HG03196 (cell line): ENCODE measurements around the gene RAB17.
"Not testable (repeated sequence)": the region's sequence is repeated elsewhere in the genome, so short reads cannot be mapped to it uniquely, and the experiment has no call there.

Experiments used
- ATAC-seq: cut with Tn5 transposase; IDR thresholded peaks from one replicate; pipeline ENCODE4 v1.9.1; 2021; ENCODE audit not compliant: unreplicated experiment

Gene RAB17

DNA sequence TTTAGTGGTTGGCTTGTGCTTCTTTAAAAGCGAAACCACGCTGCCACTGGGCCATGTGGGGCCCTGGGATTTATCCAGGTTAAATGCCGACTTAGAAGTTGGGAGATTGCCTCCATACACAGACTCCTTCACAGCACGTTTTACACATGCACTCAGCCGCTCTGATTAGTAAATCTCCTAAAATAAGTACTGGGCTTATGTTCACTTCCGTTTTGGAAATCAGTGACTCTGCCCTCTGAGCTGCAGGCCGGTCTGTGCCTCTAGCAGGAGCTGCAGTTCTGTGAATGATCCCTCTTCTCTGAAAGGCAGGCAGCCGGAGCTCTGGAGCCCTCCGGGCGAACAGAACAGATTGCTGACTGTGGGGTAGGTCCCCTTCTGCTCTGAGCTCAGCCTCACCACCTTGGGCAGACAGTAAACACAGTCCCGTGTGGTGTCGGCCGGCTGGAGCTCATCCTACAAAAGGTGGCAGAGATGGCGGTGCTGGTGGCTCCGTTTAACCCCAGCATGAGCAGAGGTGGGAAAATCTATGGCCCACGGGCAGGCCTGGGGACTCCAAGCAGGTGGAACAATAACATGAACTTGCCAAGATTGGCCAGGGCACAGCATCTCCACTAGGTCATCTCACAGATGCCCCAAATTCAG lies 9.8 kb upstream of the RAB17 start:
- no peak for ATAC-seq

DNA sequence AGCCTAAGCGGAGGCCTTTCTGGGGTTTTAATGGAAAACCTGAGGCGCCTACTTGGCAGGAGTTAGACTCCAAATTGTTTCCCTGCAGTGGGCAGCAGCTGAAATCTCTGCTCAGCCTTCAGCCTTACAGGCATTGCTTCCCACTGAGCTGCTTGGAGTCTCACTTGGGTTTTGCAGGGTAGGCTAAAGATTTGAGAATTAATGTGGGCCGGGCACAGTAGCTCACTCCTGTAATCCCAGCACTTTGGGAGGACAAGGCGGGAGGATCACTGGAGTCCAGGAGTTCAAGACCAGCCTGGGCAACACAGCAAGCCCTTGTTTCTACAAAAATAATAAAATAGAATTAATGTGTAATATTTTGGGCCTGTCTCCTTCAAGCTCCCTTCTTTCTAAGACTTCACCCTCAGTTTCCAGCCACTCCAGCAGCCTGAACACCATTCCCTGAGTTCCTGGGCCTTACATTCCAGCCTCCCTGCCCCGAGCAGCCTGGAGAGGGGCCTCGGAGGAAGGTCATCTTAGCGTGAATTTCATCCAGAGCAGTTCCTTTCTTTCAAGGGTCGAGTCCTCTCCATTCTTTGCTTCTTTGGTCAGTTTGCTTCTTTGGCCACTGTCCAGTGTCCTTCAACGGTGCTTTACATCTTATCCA lies 9.1 kb upstream of the RAB17 start:
- ATAC-seq = no peak

DNA sequence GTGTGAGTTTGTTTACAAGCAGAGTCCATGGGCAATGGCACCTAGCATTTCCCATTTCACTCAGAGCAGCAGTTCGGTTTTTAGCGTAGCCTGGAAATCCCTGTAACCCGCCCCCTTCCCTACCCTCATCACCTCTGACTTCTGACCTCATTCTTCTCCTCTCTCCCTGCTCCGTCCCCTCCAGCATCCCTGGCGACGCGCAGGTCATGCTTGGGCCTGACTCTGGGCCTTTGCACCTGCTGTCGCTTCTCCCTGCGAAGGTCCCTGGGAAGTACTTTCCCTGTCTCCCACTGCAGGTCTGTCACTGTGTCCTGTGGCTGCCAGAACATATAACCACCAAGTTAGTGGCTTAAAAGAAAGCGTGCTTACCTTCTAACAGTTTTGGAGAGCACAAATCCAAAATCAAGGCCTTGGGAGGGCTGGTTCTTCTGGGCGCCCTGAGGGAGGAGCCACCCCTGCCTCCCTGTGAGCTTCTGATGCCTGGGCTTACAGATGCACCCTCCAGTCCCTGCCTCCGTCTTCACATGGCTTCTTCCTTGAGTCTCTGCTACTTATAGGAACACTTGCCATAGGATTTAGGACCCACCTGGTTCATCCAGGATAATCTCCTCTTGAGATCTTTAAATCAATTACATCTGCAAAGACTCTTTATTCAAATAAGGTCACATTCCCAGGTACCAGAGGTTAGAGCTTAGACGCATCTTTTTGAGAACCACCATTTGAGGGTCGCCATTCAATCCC lies 8.1 kb upstream of the RAB17 start:
- ATAC-seq = no peak

DNA sequence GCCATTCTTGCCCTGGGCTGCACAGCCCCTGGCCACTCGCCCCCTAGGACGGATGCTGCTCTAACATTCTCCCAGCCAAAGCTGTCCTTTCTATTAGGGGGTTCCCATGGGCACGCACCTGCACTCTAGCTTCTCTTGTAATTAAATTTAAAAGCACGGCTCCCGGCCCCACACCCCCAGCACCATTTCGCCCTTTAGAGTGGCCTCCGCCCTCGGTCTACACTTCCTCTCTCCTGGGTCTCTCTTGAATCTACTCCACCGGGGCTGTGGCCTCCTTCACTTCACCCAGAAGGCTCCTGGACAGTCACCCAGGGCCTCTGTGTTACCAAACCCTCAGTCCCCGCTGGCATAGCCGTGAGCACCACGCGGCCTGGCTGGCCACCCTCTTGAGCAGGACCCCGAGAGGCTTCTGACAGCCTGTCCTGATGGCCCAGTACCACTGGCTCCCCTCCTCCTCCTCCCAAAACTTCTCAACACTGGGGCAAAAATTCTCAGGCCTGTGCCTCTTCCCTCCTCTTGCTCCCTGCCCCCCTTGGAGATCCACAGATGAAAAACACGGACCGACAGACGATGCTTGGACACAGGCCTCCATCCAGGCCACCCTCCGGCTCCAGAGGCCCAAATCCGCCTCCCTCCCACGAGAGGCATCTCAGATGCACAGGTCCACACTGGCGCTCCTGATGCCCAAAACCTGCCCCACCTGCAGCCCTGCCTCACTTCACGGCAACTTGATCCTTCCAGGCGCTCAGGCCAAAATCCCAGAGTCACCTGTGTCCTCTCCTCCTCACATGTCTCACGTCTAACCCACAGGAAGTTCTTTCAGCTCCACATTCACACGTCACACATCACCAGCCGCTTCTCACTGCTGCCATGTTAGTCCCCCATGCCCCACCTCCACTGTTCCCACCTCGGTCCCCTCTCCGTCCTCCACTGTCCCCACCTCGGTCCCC lies 6.9 kb upstream of the RAB17 start:
- ATAC-seq = no peak

DNA sequence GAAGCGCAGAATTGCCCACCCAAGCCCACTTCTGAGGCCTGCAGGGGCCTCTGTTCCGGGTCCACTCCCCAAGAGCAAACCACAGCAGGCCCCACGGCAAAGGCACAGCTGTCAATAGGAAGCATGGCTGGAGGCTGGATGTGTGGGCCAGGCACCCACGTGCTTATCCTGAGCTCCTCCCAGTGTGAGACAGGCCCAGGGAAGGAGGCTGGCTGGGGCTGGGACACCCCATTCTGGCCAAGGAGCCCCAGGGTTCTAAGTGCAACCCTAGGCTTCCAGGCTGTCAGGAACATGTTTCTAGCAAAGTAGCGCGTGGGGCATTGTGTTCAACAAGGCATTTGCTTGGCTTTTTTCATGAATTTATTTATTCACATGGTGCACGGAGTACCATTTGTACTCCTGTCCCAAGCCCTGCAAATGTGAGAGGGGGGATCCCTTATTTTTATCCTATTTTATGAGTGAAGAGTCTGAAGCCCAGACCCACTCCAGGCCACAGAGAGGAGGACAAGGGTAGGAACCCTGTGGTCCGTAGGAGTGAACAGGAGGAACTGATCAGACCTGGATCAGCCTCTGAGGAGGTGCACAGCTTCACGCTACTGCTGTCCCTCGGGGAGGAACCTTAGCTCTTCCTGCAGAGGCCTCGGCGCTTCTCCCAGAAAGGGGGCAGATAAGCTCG lies 6.1 kb upstream of the RAB17 start:
- no peak for ATAC-seq

DNA sequence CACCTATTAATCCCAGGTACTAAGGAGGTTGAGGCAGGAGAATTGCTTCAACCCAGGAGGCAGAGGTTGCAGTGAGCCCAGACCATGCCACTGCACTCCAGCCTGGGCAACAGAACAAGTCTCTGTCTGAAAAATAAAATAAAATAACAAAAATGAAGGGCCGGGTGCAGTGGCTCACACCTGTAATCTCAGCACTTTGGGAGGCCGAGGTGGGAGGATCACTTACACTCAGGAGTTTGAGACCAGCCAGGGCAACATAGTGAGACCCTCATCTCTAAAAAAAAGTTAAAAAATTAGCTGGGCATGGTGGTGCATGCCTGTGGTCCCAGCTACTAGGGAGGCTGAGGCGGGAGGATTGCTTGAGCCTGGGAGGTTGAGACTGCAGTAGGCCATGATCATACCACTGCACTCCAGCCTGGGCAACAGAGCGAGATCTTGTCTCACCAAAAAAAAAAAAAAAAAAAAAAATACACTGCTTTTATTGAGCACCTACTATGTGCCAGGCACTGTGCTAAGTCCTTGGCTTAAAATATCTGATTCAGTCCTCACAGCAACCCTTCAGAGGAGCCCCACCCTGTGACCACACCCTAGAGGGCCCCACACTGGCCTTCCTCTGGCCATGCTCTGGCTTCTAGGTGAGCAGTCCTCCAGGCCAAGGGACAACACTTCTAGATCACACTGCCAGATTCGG lies 5.4 kb upstream of the RAB17 start:
- not testable (repeated sequence) for ATAC-seq

DNA sequence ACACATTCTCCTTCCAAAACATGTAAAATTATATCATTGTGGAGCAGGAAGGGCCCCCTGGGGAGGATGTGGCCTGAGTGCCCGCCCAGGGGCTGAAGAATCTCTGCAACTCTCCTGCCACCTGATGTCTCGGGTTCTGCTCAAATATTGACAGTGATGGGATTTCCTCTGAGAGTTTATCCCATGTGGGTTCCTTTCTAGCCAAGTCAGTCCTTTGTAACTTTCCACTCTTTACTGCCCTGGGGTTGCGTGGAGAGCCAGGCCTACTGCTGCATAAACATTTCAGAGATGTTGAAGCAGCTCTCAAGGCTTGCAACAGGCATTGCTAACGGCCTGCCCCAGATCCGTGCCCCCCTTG lies 4.0 kb upstream of the RAB17 start:
- no peak for ATAC-seq

DNA sequence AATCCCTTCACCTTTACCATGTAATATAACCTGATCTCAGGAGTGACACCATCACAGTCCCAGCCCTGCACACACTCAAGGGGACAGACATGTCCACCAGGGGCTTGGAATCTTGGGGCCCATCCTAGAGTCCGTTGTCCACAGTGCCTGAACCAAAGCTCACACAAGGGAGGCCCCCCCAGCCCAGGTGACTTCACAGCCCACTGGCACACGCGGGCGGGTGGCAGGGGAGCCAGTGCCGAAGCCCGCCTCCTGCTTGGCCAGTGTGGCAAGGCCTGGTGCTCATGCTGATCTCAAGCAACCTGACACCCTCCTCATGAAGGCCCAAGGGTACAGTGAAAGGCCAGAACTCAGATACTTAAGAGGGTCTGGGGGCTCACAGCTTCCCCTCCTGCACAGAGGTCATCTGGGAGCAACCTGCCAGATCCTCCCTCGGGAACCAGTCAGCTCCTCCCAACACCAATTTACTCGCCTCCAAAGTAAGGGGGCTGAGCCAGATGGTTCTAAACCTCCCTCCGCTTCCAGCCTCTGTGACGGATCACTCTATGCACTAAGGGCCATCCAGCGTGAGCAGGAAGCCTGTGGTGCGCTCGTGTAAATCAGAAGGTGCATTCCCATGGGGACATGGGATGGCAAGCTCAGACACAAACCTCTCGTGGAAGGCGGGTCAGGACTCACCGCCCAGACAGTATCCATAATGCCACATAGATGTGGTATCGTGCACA lies 3.2 kb upstream of the RAB17 start:
- no peak for ATAC-seq

DNA sequence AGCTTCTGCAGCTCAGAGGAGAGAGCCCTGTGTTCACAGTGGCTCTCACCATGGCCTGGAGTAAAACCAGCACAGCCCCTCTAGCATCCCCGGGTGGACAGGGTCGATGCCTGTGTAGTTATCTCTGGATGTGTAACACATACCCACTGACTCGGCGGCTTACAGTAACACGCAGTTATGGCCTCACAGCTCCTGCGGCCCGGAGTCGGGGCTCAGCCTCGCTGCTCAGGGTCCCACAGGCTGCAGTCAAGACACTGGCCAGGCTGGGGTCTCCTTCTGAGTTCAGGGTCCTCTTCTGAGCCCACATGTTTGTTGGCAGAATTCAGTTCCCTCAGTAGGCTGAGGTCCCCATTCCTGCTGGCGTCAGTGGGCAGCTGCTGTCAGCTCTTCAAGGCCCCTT lies 2.5 kb upstream of the RAB17 start:
- no peak for ATAC-seq

DNA sequence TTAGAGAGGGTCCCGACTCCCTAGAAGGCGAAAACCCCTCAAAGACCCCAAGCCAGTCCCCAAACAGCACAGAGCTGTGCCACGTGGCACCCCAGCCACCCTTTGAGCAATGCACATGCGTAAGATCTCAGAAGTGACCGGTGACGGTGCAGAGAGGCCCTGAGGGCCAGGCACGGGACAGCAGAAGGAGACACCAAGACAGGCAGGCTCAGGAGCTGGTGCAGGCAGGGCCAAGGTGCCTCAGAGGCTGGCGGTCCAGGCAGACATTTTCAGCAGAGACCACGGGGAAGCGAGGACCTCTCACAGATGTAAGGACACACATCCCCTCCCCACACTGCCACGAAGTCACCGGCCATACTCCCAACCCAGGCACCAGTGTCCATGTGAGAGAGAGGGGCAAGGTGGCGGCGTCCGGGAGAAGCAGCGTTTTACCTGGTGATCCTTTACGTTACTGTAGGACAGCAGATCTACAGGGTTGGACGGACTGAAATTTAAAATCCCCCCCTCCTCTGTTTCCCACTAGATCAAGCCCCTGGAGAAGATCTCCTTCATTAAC lies 2.0 kb upstream of the RAB17 start:
- ATAC-seq = no peak

DNA sequence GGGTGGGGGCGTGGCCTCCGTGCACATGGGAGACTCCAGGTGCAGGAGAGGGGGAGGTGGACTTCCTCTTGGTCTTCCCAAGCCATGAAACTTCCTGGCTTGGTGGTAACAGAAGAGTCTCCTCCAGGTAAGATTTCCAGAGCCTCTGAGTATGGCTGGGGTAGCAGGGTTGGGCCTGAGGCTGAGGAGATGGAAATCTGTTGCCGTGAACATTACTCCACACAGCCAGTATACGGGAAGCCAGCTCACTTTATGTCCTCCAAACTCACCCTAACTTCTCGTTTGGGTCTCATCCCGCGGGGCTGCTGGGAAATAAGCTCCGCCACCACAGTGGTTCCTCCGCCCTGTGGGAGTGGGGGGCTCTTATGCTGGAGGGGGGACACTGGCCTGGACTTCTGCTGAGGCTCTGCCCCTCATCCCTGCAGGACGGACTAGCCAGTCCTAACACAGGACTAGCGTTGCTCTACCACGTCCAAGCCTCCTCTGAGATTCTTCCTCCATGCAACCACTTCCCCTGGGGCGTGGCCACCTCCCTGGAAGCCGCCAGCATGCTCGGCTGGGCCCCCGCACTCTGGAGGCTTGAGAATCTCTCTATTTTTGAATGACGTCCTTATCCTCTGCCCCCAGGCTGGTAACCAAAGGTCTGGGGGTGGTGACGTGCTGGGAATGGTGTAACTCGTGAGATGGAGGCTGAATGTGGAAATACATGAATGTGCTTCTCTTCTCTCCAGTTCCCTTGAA lies 777 bp upstream of the RAB17 start:
- ATAC-seq = no peak

DNA sequence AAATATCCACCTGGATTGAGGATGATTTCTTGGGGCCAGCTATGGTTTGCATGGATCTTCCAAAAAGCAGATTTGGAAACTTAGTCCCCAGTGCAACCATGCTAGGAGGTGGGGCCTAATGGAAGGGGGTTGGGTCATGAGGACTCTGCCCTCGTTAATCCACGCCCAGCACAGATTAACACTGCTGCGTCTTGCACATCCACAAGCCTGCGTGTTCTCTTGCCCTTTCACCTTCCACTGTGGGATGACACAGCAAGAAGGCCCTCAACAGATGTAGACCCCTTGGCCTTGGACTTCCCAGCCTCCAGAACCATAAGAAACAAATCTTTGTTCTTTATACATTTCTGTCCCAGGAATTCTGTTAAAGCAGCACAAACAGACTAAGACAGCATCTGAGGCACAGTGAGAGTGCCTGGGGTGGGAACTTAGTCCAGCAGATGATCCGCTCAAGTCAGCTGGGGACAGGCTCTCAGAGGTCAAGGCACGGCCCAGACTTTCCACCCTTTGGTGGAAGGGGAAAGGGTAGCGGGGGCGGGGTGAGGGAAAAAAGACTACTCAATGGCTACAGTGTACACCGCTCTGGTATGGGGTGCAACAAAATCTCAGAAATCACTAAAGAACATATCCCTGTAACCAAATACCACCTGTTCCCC lies 2.4 kb downstream of the RAB17 start:
- ATAC-seq = no peak

DNA sequence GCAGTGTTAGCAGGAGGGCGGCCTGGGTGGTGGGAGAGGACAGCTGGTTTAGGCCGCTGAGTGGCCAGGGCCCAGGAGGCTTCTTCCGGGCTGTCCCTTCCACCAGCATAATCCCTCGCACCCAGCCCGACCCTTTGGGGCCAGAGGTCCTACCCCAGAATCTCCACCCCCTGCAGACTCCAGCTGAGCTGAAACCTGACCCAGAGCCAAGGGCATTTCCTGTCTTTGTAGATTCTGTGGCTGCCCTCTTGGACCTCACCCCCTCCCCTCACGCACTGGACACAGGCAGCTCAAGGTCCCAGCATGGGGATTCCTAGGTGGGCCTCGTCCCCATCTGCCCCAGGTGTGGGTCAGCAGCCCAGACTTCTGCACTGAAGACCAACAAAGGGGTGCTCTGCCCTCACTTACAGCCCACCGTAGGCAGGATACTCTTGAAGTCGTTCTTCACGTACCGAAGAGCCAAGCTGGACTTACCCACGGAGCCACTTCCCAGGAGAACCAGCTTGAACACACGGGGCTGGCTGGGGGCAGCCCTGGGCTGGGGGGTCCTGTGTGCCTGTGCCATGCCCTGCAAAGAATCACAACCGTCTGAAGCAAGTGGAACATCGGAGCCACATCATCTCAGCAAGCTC lies 4.8 kb downstream of the RAB17 start:
- ATAC-seq = no peak

DNA sequence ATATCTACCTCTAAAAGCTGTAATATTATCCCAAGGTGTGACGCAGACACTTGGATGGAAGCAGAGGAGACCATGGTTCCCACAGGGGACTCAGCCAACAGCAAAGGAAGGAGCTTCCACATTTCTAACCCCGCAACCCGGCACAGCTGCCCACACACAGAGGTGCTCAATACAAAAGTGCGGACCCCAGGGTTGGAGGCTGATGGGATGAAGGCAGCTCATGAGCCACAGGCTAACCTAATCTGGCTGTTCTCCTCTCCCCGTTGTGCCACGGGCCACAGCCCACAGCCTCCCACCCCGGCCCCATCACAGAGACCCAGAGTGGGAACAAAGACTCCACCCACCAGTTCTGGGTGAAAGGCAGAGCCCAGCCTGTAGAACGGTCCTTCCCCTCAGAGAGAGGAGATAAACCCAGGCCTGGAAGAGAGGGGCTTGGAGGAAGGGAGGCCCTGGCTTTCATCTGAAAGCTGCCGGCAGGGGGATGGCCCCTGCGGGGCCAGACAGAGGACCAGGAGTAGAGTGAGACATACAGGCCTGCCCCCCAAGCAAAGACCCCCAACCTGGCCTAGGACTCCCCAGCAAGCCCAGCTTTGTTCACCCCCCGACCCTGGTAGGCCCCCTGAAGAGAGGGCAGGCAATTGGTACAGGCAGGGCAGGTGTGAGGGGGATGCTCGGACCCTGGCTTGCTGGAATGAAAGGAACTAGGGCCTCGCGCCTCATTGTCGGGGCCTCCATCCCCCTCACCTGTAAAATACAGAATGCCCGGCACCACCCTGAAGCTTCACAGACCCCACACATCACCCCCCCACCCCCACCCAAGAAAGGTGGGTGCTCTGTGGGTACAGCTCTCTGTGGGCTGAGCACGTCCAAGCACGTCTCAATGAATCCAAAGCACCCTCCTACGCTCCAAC lies 6.9 kb downstream of the RAB17 start:
- ATAC-seq = no peak

DNA sequence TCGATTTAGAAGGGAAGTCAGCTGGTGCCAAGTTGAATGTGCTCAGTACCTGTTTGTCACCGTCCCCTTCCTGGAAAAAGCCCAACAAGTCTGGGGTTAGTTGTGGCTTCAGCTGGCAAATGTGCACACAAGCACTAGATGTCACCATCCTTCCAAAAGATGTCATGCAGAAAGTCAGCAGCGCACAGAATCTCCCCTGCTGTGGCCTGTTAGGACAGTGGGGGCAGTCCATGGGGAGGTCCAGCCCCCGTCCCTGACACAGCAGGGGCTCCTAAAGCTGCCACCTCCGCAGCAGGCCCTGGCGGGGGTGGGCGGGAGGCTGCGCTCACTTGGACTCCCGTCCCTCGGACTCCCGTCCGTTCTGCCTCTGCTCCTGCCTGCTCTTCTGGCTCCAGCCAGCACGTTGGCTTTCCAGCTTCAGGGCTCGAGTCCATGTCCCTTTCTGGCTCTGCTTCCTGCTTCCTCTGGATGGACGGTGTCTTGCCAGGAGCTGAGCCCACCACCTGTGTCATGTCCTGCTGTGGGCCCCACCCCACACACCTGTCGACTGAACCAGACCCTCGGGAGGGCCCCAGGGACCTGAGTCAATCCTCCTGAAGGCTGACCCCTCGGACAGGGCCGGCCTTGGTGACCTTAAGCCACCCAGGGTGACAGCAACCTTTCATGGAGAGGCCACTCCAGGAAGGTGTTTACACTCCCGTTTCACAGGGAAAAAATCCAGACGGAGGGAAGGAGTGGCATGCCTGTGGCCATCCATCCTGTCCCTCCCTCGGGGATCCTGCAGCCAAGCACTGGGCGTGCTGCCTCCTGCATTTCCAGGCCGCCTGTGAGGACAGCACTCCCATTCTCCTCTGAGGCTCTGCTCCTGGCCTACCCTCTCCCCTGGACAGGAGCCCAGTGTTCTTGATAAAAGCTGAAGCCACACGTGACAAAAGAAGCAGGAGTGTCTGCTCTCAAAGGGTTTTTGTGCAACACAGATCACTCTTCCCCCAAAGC lies 8.5 kb downstream of the RAB17 start:
- ATAC-seq = peak; percentile 56
